Measurements from ENCODE around the gene FUBP3. TPM values are rescaled to one million over a fixed set of nuclear protein-coding genes. Genes with fewer than 3 reads are reported as not detected.

The FUBP3 gene, protein sequence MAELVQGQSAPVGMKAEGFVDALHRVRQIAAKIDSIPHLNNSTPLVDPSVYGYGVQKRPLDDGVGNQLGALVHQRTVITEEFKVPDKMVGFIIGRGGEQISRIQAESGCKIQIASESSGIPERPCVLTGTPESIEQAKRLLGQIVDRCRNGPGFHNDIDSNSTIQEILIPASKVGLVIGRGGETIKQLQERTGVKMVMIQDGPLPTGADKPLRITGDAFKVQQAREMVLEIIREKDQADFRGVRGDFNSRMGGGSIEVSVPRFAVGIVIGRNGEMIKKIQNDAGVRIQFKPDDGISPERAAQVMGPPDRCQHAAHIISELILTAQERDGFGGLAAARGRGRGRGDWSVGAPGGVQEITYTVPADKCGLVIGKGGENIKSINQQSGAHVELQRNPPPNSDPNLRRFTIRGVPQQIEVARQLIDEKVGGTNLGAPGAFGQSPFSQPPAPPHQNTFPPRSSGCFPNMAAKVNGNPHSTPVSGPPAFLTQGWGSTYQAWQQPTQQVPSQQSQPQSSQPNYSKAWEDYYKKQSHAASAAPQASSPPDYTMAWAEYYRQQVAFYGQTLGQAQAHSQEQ
- 14.5 TPM for total RNA-seq

DNA sequence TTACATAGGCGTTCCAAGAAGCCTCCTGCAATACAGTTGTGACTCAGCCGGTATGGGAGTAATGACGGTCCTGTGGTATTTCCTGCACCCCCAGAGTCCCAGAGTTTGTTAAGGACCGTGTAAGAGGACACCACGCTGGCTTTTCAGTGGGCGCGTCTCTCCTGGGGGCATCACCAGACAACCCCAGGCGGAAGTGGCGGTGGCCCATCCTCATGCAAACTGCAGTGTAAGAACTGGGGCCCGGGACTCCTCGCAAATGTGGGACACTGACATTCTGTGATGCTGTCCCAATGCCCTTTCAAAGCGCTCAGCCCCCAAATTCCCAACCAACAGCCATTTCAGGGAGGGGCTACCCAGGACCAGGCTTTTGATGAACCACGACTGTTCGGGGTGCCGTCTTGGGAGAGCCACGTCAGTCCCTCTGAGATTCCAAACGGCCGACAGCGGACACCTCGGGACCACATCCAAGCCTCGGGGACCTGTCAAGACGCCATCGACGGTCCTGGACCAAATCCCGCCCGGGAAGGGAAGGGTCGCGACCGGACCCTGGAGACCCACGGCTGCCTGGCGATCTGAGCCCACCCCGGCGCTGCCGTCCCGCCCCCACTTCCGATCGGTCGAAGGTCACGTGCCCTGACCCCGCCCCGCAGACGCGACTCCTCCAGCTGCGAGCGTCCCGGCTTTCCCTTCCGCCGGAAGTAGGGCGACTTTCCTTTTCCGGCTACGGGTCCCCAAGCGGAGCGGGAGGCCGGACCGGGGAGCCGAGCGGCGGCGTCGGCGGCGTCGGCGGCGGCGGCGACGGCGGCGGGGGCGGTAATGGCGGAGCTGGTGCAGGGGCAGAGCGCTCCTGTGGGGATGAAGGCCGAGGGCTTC lies at the start of gene FUBP3:
Gene FUBP3, plus strand, starts transcription at position 713 of the 873 bp plus-strand sequence. Its CDS starts 104 bp downstream, at position 817.
- intact Hi-C loops (cut with DNase I) = loop anchor here (1.0 to 5.0 kb wide), 3 partner anchors 112 to 133 kb away; no protein-coding TSS in a partner anchor
- DNase-seq (ENCODE audit: low spot score in 2 of 2) = peak; percentile 68 to 96
- Histone ChIP-seq H3K27me3 (no peaks in the 10 kb centered on the region), H3K36me3 (no peaks in the 10 kb centered on the region), H3K9me3 (no peaks in the 10 kb centered on the region), H3K4me1 (peaks cover 3 to 14% of the 10 kb centered on the region in 2 donors), H3K27ac (peak within 1 kb of the TSS; percentile 87 to 92), H3K4me3 (peak within 1 kb of the TSS; percentile 67 to 99)
- TF ChIP-seq CTCF (IDR thresholded peaks at IDR 0.05) = no peak

GRCh38 chr9:130530938-130531337 lies 48.4 kb upstream of the FUBP3 start:
- no peaks in the 10 kb centered on the region for H3K27me3 ChIP-seq

DNA sequence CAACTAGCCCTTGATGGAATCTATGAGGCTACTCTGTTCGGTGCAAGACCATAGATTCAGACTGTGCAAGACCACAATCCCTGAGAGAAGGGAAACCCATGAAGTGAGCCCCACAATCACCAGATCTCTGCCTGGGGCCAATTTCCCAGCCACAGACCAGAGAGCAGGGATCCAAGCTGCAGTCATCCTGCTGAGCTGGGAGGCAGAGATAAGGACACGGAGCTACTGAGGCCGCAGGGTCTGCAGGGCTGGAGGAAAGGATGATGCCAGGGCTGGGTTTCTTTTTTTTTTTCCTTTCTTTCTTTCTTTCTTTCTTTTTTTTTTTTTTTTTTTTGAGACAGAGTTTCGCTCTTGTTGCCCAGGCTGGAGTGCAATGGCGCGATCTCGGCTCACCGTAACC lies 47.7 kb upstream of the FUBP3 start:
- no peak overlapping the region for H3K27ac ChIP-seq
- no peaks in the 10 kb centered on the region for H3K9me3 ChIP-seq
- intact Hi-C loops (cut with DNase I) = no loop called here
- no peak for DNase-seq (ENCODE audit: low spot score in 2 of 2)
- H3K27me3 ChIP-seq = no peaks in the 10 kb centered on the region
- H3K4me1 ChIP-seq = no peaks in the 10 kb centered on the region
- no peak overlapping the region for H3K4me3 ChIP-seq
- TF ChIP-seq CTCF (IDR thresholded peaks at IDR 0.05) = no peak
- H3K36me3 ChIP-seq = no peaks in the 10 kb centered on the region

More at GRCh38 chr9:130530938-130531337, 48.4 kb upstream of the FUBP3 start:
- Histone ChIP-seq H3K27ac (no peak overlapping the region), H3K4me3 (no peak overlapping the region), H3K4me1 (no peaks in the 10 kb centered on the region), H3K36me3 (no peaks in the 10 kb centered on the region), H3K9me3 (no peaks in the 10 kb centered on the region)
- intact Hi-C loops (cut with DNase I) = no loop called here
- DNase-seq (ENCODE audit: low spot score in 2 of 2) = no peak
- TF ChIP-seq CTCF (IDR thresholded peaks at IDR 0.05) = no peak

DNA sequence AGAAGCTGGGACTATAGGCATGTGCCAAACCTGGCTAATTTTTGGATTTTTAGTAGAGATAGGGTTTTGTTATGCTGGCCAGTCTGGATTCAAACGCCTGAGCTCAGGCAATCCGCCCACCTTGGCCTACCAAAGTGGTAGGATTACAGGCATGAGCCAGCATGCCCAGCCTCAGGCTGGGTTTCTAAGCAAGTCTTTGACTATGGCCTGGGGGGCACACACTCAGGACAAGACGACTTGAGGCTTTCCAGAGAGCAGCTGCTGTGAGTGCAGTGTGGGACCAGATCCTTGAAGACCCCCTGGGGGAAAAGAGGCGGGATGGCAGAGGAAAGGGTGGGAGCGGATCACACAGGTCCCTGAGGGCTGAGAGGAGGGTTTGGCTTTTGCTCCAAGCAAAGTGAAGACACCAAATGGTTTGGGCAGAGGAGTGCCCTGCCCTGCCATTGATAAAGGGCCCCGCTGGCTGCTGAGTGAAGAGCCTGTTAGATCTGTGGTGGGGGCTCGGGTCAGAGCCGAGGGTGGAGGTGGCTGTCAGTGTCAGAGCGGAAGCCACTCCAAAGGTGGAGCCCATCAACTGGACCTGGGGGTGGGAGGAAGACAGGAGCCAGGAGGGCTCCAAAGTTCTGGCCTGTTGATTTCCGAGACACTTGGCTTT lies 46.8 kb upstream of the FUBP3 start:
- Histone ChIP-seq H3K4me3 (no peak overlapping the region), H3K9me3 (no peaks in the 10 kb centered on the region), H3K36me3 (no peaks in the 10 kb centered on the region), H3K4me1 (no peaks in the 10 kb centered on the region), H3K27me3 (no peaks in the 10 kb centered on the region), H3K27ac (no peak overlapping the region)
- DNase-seq (ENCODE audit: low spot score in 2 of 2) = no peak
- intact Hi-C loops (cut with DNase I) = no loop called here
- TF ChIP-seq CTCF (IDR thresholded peaks at IDR 0.05) = no peak

- Histone ChIP-seq H3K27me3 (no peaks in the 10 kb centered on the region), H3K9me3 (no peaks in the 10 kb centered on the region), H3K4me3 (peak overlapping the region in 1 of 2 donors; percentile 34), H3K27ac (no peak overlapping the region), H3K36me3 (no peaks in the 10 kb centered on the region), H3K4me1 (no peaks in the 10 kb centered on the region)
- intact Hi-C loops (cut with DNase I) = no loop called here
- TF ChIP-seq CTCF (IDR thresholded peaks at IDR 0.05) = no peak
- DNase-seq (ENCODE audit: low spot score in 2 of 2) = no peak
These were observed 43.4 kb upstream of the FUBP3 start for GRCh38 chr9:130535818-130536521.

Data from ascending aorta (tissue), 2 donors.